ENCODE data around the gene FAM53B.

DNA sequence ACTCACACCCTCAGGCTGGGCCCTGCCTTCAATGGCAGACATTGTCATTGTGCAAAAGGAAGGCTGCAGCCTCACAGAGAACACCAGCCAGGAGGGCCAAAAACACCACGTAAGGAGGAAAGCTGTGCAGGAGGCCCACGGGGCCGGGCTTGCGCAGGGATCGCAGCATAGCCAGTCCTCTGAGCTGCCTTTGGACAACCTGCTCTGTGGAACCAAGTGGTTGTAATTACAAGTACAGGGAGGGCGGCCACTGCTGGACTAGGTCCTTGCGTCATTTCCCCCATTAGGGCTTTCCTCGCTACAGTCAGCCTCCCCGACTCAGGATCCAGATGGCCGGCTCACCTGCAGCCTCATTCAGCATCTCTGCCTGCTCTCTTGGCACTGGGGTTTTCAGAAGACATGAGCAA lies 66.9 kb downstream of the FAM53B start:
- TF ChIP-seq, protein P1, sequence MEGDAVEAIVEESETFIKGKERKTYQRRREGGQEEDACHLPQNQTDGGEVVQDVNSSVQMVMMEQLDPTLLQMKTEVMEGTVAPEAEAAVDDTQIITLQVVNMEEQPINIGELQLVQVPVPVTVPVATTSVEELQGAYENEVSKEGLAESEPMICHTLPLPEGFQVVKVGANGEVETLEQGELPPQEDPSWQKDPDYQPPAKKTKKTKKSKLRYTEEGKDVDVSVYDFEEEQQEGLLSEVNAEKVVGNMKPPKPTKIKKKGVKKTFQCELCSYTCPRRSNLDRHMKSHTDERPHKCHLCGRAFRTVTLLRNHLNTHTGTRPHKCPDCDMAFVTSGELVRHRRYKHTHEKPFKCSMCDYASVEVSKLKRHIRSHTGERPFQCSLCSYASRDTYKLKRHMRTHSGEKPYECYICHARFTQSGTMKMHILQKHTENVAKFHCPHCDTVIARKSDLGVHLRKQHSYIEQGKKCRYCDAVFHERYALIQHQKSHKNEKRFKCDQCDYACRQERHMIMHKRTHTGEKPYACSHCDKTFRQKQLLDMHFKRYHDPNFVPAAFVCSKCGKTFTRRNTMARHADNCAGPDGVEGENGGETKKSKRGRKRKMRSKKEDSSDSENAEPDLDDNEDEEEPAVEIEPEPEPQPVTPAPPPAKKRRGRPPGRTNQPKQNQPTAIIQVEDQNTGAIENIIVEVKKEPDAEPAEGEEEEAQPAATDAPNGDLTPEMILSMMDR (conservative IDR thresholded peaks at IDR 0.05; ENCODE audit: low read length) = no peak
- no peak for TF ChIP-seq EZH2phosphoT487 (IDR thresholded peaks at IDR 0.05; ENCODE audit: borderline replicate concordance, low read depth, low read length)
